Astrocyte (in vitro differentiated cells and primary cell): Measurements from ENCODE around the gene LIMS2.

Experiments used
- EZH2 ChIP-seq: IDR thresholded peaks from 2 replicates; pipeline ENCODE4 v1.6.1; 2012; ENCODE audit warnings: mild to moderate bottlenecking, low read length, inconsistent platforms; ENCODE audit not compliant: insufficient read depth
- TF ChIP-seq, protein P1 (sequence below): IDR thresholded peaks from 2 replicates; pipeline ENCODE4 v1.5.1; 2011; ENCODE audit warnings: low read depth, mild to moderate bottlenecking, inconsistent platforms, low read length, moderate library complexity; ENCODE audit not compliant: insufficient read depth

- TF ChIP-seq, protein P1, sequence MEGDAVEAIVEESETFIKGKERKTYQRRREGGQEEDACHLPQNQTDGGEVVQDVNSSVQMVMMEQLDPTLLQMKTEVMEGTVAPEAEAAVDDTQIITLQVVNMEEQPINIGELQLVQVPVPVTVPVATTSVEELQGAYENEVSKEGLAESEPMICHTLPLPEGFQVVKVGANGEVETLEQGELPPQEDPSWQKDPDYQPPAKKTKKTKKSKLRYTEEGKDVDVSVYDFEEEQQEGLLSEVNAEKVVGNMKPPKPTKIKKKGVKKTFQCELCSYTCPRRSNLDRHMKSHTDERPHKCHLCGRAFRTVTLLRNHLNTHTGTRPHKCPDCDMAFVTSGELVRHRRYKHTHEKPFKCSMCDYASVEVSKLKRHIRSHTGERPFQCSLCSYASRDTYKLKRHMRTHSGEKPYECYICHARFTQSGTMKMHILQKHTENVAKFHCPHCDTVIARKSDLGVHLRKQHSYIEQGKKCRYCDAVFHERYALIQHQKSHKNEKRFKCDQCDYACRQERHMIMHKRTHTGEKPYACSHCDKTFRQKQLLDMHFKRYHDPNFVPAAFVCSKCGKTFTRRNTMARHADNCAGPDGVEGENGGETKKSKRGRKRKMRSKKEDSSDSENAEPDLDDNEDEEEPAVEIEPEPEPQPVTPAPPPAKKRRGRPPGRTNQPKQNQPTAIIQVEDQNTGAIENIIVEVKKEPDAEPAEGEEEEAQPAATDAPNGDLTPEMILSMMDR = no peak
- no peak for TF ChIP-seq EZH2
Measured at GRCh38 chr2:127611076-127611925, 64.0 kb downstream of the LIMS2 start.
